H9 (cell line): ENCODE data around the gene FADS3. TPM values are rescaled to one million over a fixed set of nuclear protein-coding genes. Genes with fewer than 3 reads are reported as not detected.

Experiments
- DNase-seq: peaks from one replicate; pipeline ENCODE4 v3.0.0-alpha.2; 2017
- H2AFZ ChIP-seq: one replicate; pipeline ENCODE4 v1.6.1; 2013; ENCODE audit warnings: mild to moderate bottlenecking, low read length, control low read depth, moderate library complexity
- H2AK5ac ChIP-seq: 2 replicates; pipeline ENCODE4 v1.6.1; 2013; ENCODE audit warnings: low read length, control low read depth, mixed read lengths; ENCODE audit not compliant: insufficient read length
- H2BK120ac ChIP-seq: one replicate; pipeline ENCODE4 v1.6.1; 2013; ENCODE audit warnings: low read depth, mild to moderate bottlenecking, low read length, control low read depth, inconsistent platforms; ENCODE audit not compliant: poor library complexity, severe bottlenecking
- H2BK12ac ChIP-seq: 2 replicates; pipeline ENCODE4 v1.6.1; 2013; ENCODE audit warnings: low read length, control low read depth, mixed read lengths, low read depth; ENCODE audit not compliant: insufficient read length
- H2BK15ac ChIP-seq: 2 replicates; pipeline ENCODE4 v1.6.1; 2013; ENCODE audit warnings: low read depth, low read length, control low read depth
- H2BK20ac ChIP-seq: one replicate; pipeline ENCODE4 v1.6.1; 2013; ENCODE audit warnings: low read depth, mild to moderate bottlenecking, low read length, control low read depth, inconsistent platforms; ENCODE audit not compliant: poor library complexity, severe bottlenecking
- H2BK5ac ChIP-seq: 2 replicates; pipeline ENCODE4 v1.6.1; 2013; ENCODE audit warnings: low read length, control low read depth, mixed read lengths; ENCODE audit not compliant: insufficient read length
- H3K14ac ChIP-seq: 2 replicates; pipeline ENCODE4 v1.6.1; 2013; ENCODE audit warnings: low read length, control low read depth; ENCODE audit not compliant: insufficient read depth
- H3K18ac ChIP-seq: 2 replicates; pipeline ENCODE4 v1.6.1; 2013; ENCODE audit warnings: low read depth, mild to moderate bottlenecking, mixed read lengths, low read length, control low read depth; ENCODE audit not compliant: insufficient read length
- H3K23ac ChIP-seq: 2 replicates; pipeline ENCODE4 v1.6.1; 2013; ENCODE audit warnings: low read length, control low read depth, mixed read lengths, low read depth; ENCODE audit not compliant: insufficient read length
- H3K23me2 ChIP-seq: 2 replicates; pipeline ENCODE4 v1.6.1; 2013; ENCODE audit warnings: low read depth, mild to moderate bottlenecking, mixed read lengths, low read length, control low read depth; ENCODE audit not compliant: insufficient read length, poor library complexity, severe bottlenecking
- H3K27ac ChIP-seq: 2 replicates; pipeline ENCODE4 v1.5.1; 2013; ENCODE audit warnings: low read length, control low read depth, mixed read lengths, low read depth; ENCODE audit not compliant: insufficient read length
- H3K27me3 ChIP-seq: 2 replicates; pipeline ENCODE4 v1.6.1; 2013; ENCODE audit warnings: low read length, control low read depth, inconsistent platforms; ENCODE audit not compliant: insufficient read depth
- H3K4ac ChIP-seq: 2 replicates; pipeline ENCODE4 v1.6.1; 2013; ENCODE audit warnings: low read depth, mild to moderate bottlenecking, control low read depth, inconsistent platforms, low read length, moderate library complexity
- H3K4me1 ChIP-seq: 2 replicates; pipeline ENCODE4 v1.6.1; 2013; ENCODE audit warnings: low read length, control low read depth, inconsistent platforms; ENCODE audit not compliant: insufficient read depth
- H3K4me2 ChIP-seq: 2 replicates; pipeline ENCODE4 v1.6.1; 2013; ENCODE audit warnings: low read length, control low read depth, mixed read lengths; ENCODE audit not compliant: insufficient read length, insufficient read depth
- H3K56ac ChIP-seq: 2 replicates; pipeline ENCODE4 v1.6.1; 2013; ENCODE audit warnings: low read depth, mild to moderate bottlenecking, mixed read lengths, low read length, control low read depth; ENCODE audit not compliant: insufficient read length
- H3K79me1 ChIP-seq: 2 replicates; pipeline ENCODE4 v1.6.1; 2013; ENCODE audit warnings: low read depth, mild to moderate bottlenecking, moderate library complexity, low read length, control low read depth, inconsistent platforms; ENCODE audit not compliant: insufficient read depth, poor library complexity, severe bottlenecking
- H3K79me2 ChIP-seq: 2 replicates; pipeline ENCODE4 v1.6.1; 2013; ENCODE audit warnings: low read length, control low read depth, inconsistent platforms; ENCODE audit not compliant: insufficient read depth
- H3K9ac ChIP-seq: 2 replicates; pipeline ENCODE4 v1.6.1; 2013; ENCODE audit warnings: low read length, control low read depth, mixed read lengths; ENCODE audit not compliant: insufficient read length; ENCODE audit errors: extremely low read depth
- H3K9me3 ChIP-seq: one replicate; pipeline ENCODE4 v1.6.1; 2013; ENCODE audit warnings: low read depth, low read length, inconsistent platforms; ENCODE audit not compliant: control insufficient read depth
- H3T11ph ChIP-seq: one replicate; pipeline ENCODE4 v1.6.1; 2013; ENCODE audit warnings: mild to moderate bottlenecking, low read length, control low read depth, inconsistent platforms
- H4K20me1 ChIP-seq: one replicate; pipeline ENCODE4 v1.6.1; 2013; ENCODE audit not compliant: control insufficient read depth, insufficient read length, insufficient read depth
- H4K5ac ChIP-seq: 2 replicates; pipeline ENCODE4 v1.6.1; 2013; ENCODE audit warnings: low read depth, mild to moderate bottlenecking, mixed read lengths, low read length, control low read depth; ENCODE audit not compliant: insufficient read length
- H4K8ac ChIP-seq: replicated peaks from 2 replicates; pipeline ENCODE4 v1.6.1; 2013; ENCODE audit warnings: low read length, control low read depth, mixed read lengths, low read depth; ENCODE audit not compliant: insufficient read length
- H4K91ac ChIP-seq: 2 replicates; pipeline ENCODE4 v1.6.1; 2013; ENCODE audit warnings: low read depth, mild to moderate bottlenecking, moderate library complexity, mixed read lengths, low read length, control low read depth; ENCODE audit not compliant: insufficient read length
- H3K27ac Mint-ChIP-seq, 3 experiments: 2 replicates in 2 of 3; 3 replicates in 1 of 3; pipeline ENCODE4 v1.8.0; 2020 to 2021; ENCODE audit warnings: mixed read lengths in 3 of 3, mild to moderate bottlenecking in 1 of 3, moderate library complexity in 1 of 3
- H3K27me3 Mint-ChIP-seq: 2 replicates; pipeline ENCODE4 v1.8.0; 2021; ENCODE audit warnings: low read depth, mild to moderate bottlenecking, moderate library complexity, mixed read lengths
- H3K36me3 Mint-ChIP-seq, 3 experiments: 2 replicates in 2 of 3; 3 replicates in 1 of 3; pipeline ENCODE4 v1.8.0; 2020 to 2021; ENCODE audit warnings: low read depth in 3 of 3, mixed read lengths in 3 of 3; ENCODE audit not compliant: insufficient read depth in 1 of 3
- H3K4me1 Mint-ChIP-seq, 2 experiments: 2 replicates each; pipeline ENCODE4 v1.8.0; 2020; ENCODE audit warnings: mixed read lengths in 2 of 2
- H3K4me3 Mint-ChIP-seq, 2 experiments: 2 replicates in 1 of 2; 3 replicates in 1 of 2; pipeline ENCODE4 v1.8.0; 2020 to 2021; ENCODE audit warnings: mild to moderate bottlenecking in 2 of 2, mixed read lengths in 2 of 2, moderate library complexity in 1 of 2
- H3K9me3 Mint-ChIP-seq, 2 experiments: 2 replicates in 1 of 2; 3 replicates in 1 of 2; pipeline ENCODE4 v1.8.0; 2020; ENCODE audit warnings: mild to moderate bottlenecking in 2 of 2, mixed read lengths in 2 of 2, moderate library complexity in 1 of 2
- WGBS: extraction: QIAGEN DNeasy Blood & Tissue Kit; methylation state at CpG from one replicate; pipeline ENCODE4 v1.1.7; 2013; ENCODE audit warnings: missing lambda C conversion rate, low lambda C conversion rate, mixed read lengths; ENCODE audit not compliant: insufficient read length; ENCODE audit errors: extremely low coverage; 5-methylcytosine and 5-hydroxymethylcytosine counted together
- total RNA-seq: library from RNA; stranded (reverse); gene quantifications from 2 replicates; pipeline ENCODE4 v1.2.1, GENCODE V29; 2021
- TF ChIP-seq, protein P1 (sequence below): fragments of 200-600 bp; sonication (generic); conservative IDR thresholded peaks from 3 replicates; pipeline ENCODE4 v1.8.0; 2021; ENCODE audit warnings: antibody characterized with exemption, mild to moderate bottlenecking

FADS3 gene
- total RNA-seq, 1 experiment from 2014 or later, result 34.9 TPM

DNA sequence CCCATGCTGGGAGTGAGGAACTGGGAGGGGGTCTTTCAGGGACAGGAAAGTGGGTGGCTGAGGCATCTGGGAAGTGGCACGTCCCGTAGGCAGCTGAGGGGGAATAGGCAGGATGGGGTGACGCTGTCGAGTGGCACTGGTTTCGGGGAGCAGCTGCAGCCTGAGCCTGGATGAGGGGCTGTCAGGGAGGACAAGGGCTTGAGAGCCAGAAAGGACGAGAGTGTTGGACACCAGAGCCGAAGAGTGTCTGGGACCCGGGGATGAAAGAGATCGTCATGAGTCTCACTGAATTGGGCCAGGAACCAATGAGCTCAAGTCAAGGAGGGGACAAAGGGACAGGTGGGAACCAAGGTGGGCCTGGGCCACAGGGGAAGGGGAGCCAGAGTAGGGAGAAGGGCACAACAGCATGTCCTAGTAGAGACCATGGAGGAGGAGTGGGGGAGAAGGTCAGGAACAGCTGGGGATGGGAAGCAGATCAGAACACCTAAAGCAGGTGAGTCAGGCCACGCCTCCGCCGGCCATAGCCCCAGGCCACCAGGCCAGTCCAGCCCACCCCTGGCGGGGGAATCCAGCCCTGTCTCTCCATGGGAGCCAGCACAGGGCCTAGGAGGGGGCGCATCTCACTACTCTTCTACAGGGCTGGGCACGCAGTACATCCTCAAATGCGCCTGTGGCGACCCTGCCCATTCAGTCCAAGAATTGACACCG, 21.8 kb upstream of the FADS3 start:
- H3K4ac ChIP-seq, result no peak overlapping the region
- no peak overlapping the region for H3K4me2 ChIP-seq
- DNase-seq, result peak; percentile 33
- H4K8ac ChIP-seq, result no peak overlapping the region
- no peak overlapping the region for H2BK20ac ChIP-seq
- TF ChIP-seq, protein P1, sequence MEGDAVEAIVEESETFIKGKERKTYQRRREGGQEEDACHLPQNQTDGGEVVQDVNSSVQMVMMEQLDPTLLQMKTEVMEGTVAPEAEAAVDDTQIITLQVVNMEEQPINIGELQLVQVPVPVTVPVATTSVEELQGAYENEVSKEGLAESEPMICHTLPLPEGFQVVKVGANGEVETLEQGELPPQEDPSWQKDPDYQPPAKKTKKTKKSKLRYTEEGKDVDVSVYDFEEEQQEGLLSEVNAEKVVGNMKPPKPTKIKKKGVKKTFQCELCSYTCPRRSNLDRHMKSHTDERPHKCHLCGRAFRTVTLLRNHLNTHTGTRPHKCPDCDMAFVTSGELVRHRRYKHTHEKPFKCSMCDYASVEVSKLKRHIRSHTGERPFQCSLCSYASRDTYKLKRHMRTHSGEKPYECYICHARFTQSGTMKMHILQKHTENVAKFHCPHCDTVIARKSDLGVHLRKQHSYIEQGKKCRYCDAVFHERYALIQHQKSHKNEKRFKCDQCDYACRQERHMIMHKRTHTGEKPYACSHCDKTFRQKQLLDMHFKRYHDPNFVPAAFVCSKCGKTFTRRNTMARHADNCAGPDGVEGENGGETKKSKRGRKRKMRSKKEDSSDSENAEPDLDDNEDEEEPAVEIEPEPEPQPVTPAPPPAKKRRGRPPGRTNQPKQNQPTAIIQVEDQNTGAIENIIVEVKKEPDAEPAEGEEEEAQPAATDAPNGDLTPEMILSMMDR, result no peak
- H2BK15ac ChIP-seq, result no peak overlapping the region
- no peak overlapping the region for H2AK5ac ChIP-seq
- H3K27me3 ChIP-seq, result no peaks in the 10 kb centered on the region; the same call in 1 of the 2 replicates
- H3K36me3 Mint-ChIP-seq, result no peaks in the 10 kb centered on the region
- H3K4me1 Mint-ChIP-seq, result peaks cover 13 to 32% of the 10 kb centered on the region in 2 experiments
- H4K5ac ChIP-seq, result no peak overlapping the region
- no peak overlapping the region for H3K56ac ChIP-seq
- WGBS, result no CpG with 5 or more reads among the region's 18 CpGs
- no peaks in the 10 kb centered on the region for H3K9me3 Mint-ChIP-seq
- H3K79me1 ChIP-seq, result no peaks in the 10 kb centered on the region
- no peak overlapping the region for H3K23ac ChIP-seq
- peaks cover 34% of the 10 kb centered on the region for H3K27me3 Mint-ChIP-seq
- no peak overlapping the region for H3K9ac ChIP-seq
- H2BK5ac ChIP-seq, result no peak overlapping the region
- no peak overlapping the region for H3K18ac ChIP-seq
- H2BK12ac ChIP-seq, result no peak overlapping the region
- H3K79me2 ChIP-seq, result no peaks in the 10 kb centered on the region
- no peak overlapping the region; a peak in 2 of 5 replicates for H3K4me3 Mint-ChIP-seq
- H3K4me1 ChIP-seq, result no peaks in the 10 kb centered on the region; the same call in 1 of the 2 replicates
- no peaks in the 10 kb centered on the region for H4K20me1 ChIP-seq
- H3K9me3 ChIP-seq, result no peaks in the 10 kb centered on the region
- no peak overlapping the region for H3T11ph ChIP-seq
- no peak overlapping the region for H2BK120ac ChIP-seq
- no peak overlapping the region for H3K27ac ChIP-seq
- no peak overlapping the region for H4K91ac ChIP-seq
- peaks cover 5% of the 10 kb centered on the region for H3K23me2 ChIP-seq
- no peak overlapping the region; the same call in 1 of the 2 replicates for H3K14ac ChIP-seq
- peak overlapping the region in 1 of 3 experiments; percentile 63; a peak in 1 of 7 replicates for H3K27ac Mint-ChIP-seq
- no peak overlapping the region for H2AFZ ChIP-seq
